Ureter (tissue), 1 donor: Measurements from ENCODE around the gene AMER2. TPM values are rescaled to one million over a fixed set of nuclear protein-coding genes. Genes with fewer than 3 reads are reported as not detected.

Source experiments
- DNase-seq: peaks from one replicate; pipeline ENCODE4 v3.0.0-alpha.2; 2020; ENCODE audit warnings: low spot score
- total RNA-seq: library from RNA; stranded (reverse); gene quantifications from one replicate; pipeline ENCODE4 v1.2.4, GENCODE V29; 2023
- donor health status: DM: yes; HTN: yes; CAD: no.

The AMER2 gene
- total RNA-seq, 1 donor from 2014 or later: not detected

- DNase-seq: no peak
Measured at GRCh38 chr13:25151626-25152195, 20.4 kb downstream of the AMER2 start.

GRCh38 chr13:25149711-25150110, 22.4 kb downstream of the AMER2 start:
- DNase-seq: no peak

GRCh38 chr13:25148402-25148771, 23.7 kb downstream of the AMER2 start:
- no peak for DNase-seq

GRCh38 chr13:25147638-25148401, 24.3 kb downstream of the AMER2 start:
- DNase-seq: no peak

GRCh38 chr13:25143706-25144105, 28.4 kb downstream of the AMER2 start:
- DNase-seq: no peak

- DNase-seq: no peak
Measured at GRCh38 chr13:25141042-25141441, 31.0 kb downstream of the AMER2 start.

- DNase-seq: no peak
Measured at GRCh38 chr13:25137788-25138115, 34.3 kb downstream of the AMER2 start.

GRCh38 chr13:25136880-25137787, 35.0 kb downstream of the AMER2 start:
- DNase-seq: no peak

GRCh38 chr13:25135896-25136295, 36.2 kb downstream of the AMER2 start:
- no peak for DNase-seq

- DNase-seq: no peak
Measured at GRCh38 chr13:25132751-25133390, 39.2 kb downstream of the AMER2 start.

GRCh38 chr13:25131881-25132420, 40.1 kb downstream of the AMER2 start:
- no peak for DNase-seq

- DNase-seq: no peak
Measured at GRCh38 chr13:25130944-25131343, 41.1 kb downstream of the AMER2 start.

GRCh38 chr13:25118378-25118905, 53.6 kb downstream of the AMER2 start:
- no peak for DNase-seq

- DNase-seq: no peak
Measured at GRCh38 chr13:25117312-25117711, 54.8 kb downstream of the AMER2 start.

- DNase-seq: no peak
Measured at GRCh38 chr13:25116044-25116443, 56.0 kb downstream of the AMER2 start.

- DNase-seq: peak; percentile 67
Measured at GRCh38 chr13:25114220-25114619, 57.9 kb downstream of the AMER2 start.

GRCh38 chr13:25112695-25113255, 59.3 kb downstream of the AMER2 start:
- DNase-seq: no peak
